Prostate gland (tissue), 2 donors: ENCODE data around the gene CD81.

Source experiments
- CTCF ChIP-seq, 4 experiments: fragments of 200-600 bp in 2 of 4; fragments of 450-650 bp in 2 of 4; sonication (generic) in 2 of 4; IDR thresholded peaks; 1 replicate in 3 of 4; 2 replicates in 1 of 4; pipeline ENCODE4 v1.5.1; 2016 to 2019; ENCODE audit warnings: antibody characterized with exemption in 4 of 4, mild to moderate bottlenecking in 2 of 4, moderate library complexity in 2 of 4
- POLR2A ChIP-seq: fragments of 450-650 bp; IDR thresholded peaks from one replicate; pipeline ENCODE4 v1.6.1; 2016; ENCODE audit warnings: antibody characterized with exemption, mild to moderate bottlenecking
- POLR2AphosphoS5 ChIP-seq: sonication (generic); formaldehyde crosslinking; IDR thresholded peaks from one replicate; pipeline ENCODE4 v1.6.1; 2017; ENCODE audit warnings: antibody characterized with exemption

GRCh38 chr11:2363577-2364370 lies 13.3 kb upstream of the CD81 start:
- TF ChIP-seq CTCF (IDR thresholded peaks at IDR 0.05) (no peak), POLR2AphosphoS5 (no peak), POLR2A (no peak)
